Right kidney (tissue), 1 donor: ENCODE results near the gene DENND1A.

Experiments
- DNase-seq: peaks from one replicate; pipeline ENCODE4 v3.0.0-alpha.2; 2016

The DENND1A gene

DNA sequence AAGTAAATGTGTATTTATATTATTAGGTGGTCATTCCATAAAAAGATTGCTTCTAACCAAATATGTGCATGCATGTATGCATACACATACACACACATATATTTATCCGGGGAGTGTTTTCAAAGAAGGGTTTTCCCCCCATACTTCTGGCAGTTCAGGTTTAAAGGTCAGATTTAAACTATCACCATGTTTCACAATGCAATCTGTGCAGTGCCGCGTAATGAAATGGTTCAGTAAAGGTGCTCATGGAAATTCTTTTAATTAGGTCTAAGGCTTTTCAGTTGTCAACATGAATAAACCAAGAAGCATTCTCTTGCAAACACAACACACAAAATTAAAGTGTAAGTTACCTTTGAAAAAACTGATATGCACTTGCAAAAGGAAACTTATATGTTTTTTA, 362.9 kb downstream of the DENND1A start:
- no peak for DNase-seq

DNA sequence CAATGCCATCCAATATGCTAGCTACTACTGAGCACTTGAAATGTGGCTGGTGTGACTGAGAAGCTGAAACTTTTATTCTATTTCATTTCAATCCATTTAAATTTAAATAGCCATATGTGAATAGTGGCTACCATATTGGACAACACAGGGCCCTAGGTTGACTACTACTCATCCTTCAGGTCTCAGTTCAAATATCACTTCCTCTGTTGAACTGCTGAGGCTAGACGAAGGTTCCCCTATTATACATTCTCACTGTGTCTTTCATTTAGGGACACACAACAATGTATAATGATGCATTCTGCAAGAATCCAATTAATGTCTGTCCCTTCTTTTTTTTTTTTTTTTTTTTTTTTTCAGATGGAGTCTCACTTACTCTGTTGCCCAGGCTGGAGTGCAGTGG, 365.3 kb downstream of the DENND1A start:
- no peak for DNase-seq

DNA sequence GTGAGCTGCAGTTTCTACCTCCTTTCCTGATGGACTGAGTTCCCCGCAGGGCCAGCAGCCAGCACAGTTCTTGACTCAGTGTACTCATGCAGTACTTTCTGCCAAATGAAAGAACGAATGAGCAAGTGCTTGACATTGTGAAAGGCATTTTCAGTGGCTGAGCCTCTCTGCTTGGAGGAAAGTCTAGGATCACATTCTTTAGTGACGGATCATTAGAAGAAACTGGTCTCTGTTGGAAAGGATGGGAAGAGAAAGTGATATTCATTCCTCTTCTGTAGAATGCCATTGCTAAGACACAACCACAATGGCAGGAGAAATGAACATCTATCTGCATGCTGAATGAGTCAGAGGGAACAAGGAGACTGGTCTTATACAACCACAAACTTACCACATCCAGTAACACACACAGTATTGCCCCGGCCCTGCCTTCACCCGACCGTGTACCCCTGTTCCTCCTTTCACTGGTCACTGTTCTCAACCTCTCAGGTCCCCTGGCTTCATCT, 367.0 kb downstream of the DENND1A start:
- DNase-seq, result no peak

- no peak for DNase-seq
Observed at GRCh38 chr9:123561046-123561445, 368.9 kb downstream of the DENND1A start.

DNA sequence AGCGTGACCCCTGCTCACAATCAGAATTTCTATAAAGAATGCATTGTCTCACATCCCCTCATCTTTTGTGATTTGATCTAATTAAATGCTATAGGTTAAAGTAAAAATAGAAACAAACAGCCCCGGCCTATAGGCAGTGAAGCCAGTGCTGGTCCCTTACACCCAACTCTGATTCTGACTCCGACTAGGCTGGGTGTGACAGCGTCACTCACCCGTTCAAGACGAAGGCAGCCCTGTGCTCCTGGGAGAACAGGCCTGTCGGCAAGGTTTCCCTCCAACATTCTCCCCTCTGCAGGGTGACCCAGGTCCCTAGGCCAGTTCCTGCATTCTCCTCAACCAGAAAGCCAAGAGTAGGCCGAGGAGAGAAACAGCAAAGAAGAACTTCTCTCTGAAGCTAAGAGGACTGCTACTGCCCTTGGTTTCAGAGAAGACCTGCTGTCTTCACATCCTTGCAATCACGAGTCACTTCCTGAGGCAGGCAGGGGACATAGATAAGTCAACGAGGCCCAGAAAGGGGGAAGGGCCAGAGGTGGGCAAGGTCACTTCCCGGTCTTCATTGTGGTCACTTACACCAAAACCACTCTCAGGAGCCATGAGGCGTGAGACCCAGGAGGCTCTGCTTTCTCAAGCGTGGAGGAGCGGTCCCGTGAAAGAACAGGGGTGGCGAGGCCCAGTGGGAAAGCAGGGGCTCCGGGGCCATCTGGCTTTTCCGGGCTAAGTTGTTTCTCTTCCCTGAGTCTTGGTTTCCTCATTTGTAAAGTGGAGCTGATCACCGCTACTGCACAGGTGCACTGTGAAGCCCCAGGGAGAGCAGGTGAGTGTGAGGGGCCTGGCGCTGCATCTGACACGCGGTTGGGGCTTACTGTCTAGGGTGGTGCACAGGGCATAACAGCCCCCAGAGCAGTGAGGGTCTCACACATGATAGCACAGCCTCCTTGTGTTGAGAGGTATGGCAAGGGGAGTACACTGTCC, 373.2 kb downstream of the DENND1A start:
- no peak for DNase-seq

GRCh38 chr9:123555646-123556045, 374.3 kb downstream of the DENND1A start:
- no peak for DNase-seq

DNA sequence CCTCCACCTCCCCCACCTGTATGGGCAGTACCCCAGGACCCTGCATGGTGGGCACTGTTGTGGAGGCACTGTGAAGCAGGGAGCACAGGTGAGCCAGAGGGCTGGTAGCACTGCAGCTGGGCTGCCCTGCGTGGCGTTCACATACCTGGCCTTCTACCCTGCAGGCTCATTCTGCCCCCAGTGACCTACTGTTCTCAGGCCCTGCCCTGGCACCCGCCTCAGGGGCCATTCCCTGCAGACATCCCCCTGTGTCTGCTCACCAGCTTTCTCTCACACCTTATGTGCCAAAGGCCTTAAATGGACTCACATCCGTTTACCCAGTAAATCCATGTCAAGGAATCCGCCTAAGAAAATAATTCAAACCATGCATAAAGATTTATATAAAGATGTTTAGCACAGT, 377.4 kb downstream of the DENND1A start:
- no peak for DNase-seq

DNA sequence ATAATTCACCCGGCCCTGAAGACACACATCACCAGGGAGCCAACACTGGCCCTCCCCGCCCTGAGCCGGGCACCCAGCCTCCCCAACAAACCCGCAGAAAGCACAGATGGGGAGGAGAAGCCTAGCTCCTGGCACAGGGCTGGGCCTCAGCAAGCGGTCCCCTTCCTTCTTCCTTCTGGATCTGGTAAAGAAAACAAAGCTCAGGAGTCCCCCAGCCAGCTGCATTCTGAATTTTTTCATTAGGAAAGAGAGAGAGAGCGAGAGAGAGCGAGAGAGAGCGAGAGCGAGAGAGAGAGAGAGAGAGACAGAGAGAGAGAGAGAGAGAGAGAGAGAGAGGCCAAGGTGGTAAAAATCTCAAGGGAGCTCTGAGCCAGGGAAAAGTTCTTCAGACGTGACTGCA, 378.2 kb downstream of the DENND1A start:
- DNase-seq, result no peak

- DNase-seq, result peak; percentile 33
Observed at GRCh38 chr9:123550797-123551196, 379.1 kb downstream of the DENND1A start.

DNA sequence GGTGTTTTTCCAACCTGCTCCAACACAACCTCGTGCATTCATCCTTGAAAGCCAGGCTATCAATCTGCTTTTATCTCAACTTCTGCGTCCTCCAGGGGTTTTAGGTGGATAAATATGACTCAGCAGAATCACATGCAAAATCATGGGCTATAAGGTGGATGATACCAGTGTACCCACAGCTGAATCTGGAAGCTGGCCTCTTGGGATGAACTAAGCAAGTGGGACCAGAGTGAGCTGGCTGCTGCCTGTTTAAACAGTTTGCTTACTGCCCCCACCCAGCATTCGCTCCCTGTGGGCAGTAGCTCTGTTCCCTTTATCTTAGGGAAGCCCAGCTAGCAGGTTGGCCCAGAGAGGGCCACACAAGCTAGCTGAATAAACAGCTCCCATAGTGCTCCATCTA, 379.9 kb downstream of the DENND1A start:
- DNase-seq, result no peak

- no peak for DNase-seq
Observed at GRCh38 chr9:123548741-123549545, 381.0 kb downstream of the DENND1A start.

DNA sequence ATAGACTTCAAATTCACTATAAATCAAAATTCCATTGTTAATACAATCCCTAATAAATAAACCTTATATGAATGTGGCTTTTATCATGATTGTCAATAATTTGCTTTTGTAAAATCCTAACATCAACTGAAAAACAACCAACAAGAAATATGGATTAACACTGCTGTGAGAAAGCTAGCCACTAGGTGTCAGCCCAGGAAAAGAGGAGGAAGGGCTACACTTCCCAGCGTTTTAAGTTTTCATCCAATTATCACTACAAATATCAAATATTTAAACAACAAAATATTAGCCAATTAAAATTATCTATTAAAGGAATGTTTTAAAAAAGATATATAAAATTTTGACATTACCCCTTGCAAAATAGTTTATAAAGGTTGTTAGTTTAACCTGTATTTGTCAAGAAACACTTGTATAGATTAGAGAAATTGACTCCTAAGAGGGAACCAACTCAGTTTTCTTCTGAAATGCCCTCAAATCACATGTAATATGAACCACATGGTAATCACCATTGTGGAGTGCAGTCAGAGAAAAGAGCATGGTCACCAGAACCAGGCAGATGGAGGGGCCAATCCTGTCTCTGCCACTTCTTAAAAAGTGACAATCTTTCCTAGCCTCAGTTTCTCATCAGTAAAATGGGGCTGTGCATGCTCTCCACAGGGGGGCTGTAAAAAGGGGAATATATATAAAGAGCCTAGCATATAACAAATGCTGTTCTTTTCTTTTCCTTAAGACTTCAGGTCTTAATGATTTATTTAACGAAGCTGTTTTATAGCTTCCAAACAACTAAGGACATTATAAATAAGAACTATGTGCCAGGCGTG, 385.7 kb downstream of the DENND1A start:
- DNase-seq, result no peak

DNA sequence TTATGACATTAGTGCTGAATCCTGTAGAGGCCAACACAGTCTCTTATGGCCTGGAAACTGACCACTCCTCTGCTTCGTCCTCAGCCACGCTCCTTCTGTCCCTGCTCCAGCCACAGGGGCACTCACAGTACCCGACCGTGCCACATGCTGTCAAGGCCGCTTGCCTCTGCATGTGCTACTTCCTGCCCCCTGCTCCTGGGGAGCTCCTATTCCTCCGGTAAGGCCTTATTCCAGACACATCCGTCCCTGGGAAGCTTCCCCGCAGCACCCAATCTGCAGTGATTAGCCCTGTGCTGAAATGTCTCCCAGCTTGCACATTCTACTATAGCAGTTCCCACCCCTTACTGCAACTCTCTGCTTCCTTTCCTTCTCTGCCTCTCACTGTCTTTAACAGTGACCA, 386.4 kb downstream of the DENND1A start:
- DNase-seq, result no peak

DNA sequence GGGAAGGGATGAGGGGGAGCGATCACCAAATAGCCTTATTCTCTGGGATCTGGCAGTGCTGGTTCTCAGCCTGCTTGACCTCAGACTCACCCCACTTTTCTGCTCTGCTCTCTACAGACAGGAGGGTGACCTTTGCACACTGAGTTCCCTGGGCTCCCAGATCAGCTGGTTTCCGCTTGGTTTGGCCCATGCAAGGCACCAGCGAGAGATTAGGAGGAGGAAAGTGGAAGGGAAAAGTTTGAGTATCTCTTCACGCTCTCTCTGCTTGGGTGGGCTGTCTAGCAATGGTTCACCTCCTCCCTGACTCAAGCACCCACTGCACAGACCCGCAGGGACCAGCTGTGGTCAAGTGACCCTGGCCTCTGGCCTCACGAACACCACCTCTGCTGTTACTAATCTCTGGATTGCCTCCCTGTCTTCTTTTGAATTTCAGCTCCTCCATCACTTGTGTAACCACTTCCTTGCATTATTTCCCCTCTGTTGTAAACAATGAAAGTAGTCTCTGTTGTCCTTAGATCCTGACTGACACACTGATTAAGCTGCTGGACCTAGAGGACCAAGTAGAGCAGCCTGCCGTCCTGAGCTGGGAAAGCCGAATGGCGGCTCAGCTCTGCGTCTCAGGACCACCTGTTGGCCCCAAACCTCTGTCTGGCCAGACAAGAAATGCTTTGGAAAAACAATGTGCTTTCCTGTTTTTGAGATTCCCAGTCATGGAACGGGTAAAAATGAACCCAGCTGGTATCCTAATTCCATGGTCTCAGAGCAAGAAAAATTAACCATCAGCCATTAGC, 387.3 kb downstream of the DENND1A start:
- no peak for DNase-seq

DNA sequence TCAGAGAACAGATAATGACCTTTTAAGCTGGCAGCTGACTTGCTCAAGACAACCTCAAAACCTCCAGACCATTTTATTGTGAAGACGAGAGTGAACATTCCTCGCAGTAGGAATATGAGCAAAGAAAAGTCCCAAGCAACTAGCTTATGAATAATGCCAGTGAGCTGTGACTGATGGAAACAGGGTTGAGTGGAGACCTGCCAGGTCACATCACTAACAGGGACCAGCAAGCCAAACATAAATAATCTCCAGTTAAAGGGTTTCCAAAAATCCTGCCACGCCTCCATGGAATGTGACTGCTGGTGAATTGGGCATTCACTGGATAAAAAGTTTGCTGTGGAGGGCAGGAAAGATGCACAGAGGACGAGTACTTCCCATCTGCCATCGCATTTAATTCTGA, 388.5 kb downstream of the DENND1A start:
- DNase-seq, result no peak

GRCh38 chr9:123540457-123540856, 389.5 kb downstream of the DENND1A start:
- no peak for DNase-seq

GRCh38 chr9:123537809-123538208, 392.1 kb downstream of the DENND1A start:
- DNase-seq, result no peak

DNA sequence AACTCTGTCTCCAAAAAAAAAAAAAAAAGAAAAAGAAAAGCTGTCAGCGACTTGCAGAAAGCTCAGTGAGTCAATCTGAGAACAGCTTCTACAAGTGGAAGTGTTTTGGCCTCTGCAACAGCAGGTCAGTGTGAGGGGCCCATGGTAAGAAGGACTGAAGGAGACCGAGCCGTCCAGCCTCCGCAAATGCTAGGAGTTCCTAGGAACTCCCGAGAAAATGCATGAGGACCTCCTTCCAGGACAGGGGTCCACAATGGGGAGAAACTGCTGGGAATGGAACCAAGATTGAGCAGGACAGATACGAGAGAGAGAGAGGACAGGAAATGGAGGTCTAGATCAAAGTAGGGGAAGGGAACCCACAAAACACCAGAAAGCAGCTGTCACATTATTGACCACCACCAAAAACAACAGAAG, 393.5 kb downstream of the DENND1A start:
- no peak for DNase-seq

- DNase-seq, result no peak
Observed at GRCh38 chr9:123534336-123534735, 395.6 kb downstream of the DENND1A start.

GRCh38 chr9:123530244-123530643, 399.7 kb downstream of the DENND1A start:
- DNase-seq, result no peak

DNA sequence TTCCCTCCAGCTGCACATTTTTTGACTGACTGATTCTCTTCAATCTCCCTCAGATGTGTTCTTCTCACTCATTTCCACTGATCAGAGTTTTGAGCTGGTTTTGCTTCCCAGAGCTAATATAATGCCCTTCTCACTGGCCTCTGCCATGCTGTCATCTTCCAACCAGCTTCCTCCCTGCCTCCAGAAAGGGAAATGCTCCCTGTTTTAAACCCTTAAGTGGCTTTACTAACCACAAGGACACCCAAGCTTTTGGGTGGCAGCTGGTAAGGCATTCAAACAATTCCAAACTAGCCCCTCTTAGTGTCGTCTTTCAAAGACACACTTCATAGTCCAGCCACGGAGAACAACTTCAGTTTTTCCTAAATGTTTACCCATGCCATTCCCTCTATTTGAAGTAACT, 401.4 kb downstream of the DENND1A start:
- no peak for DNase-seq
